ENCODE measurements around the gene DOK1. TPM values are rescaled to one million over a fixed set of nuclear protein-coding genes. Genes with fewer than 3 reads are reported as not detected.

Gene DOK1
- polyA plus RNA-seq, 1 donor (not counting 4 experiments of a cell fraction or from before 2014, with no cell fraction given), result 0.97 TPM

DNA sequence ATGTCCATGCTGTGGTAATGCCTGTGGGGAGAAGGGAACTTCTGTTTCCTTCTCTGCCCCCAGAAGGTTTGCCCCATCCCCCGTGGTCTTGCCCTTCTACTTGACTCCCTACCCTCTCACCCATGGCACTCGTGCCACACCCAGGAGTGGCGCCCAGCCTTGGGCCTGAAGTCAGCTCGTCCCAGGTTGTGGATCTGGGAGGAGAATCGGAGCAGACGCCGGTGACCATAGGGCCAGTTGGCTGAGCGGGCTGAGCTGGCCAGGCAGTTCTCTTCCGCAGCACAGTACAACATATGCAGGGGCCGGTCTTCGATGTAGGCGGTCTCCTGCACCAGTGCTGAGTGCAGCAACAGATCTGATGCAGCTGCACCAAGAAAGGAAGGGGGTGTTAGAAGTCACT lies 20.1 kb upstream of the DOK1 start:
- Histone ChIP-seq H3K27ac (ENCODE audit: control insufficient read depth, insufficient read depth, low read length) (no peak overlapping the region), H3K9me3 (ENCODE audit: control insufficient read depth, low read depth, low read length) (no peaks in the 10 kb centered on the region), H3K36me3 (ENCODE audit: control insufficient read depth in 2 of 2, extremely low read depth in 1 of 2, insufficient read depth in 2 of 2, low read length in 2 of 2) (peaks cover 5 to 13% of the 10 kb centered on the region in 2 experiments), H3K4me2 (ENCODE audit: control insufficient read depth, extremely low read depth, insufficient read depth, low read depth, low read length) (no peak overlapping the region), H2AFZ (ENCODE audit: control insufficient read depth, low read length) (no peak overlapping the region), H3K4me3 (ENCODE audit: control insufficient read depth in 2 of 3, extremely low read depth in 1 of 3, insufficient read depth in 2 of 3, low read depth in 1 of 3, low read length in 3 of 3) (no peak overlapping the region), H3K9me1 (ENCODE audit: control insufficient read depth, extremely low read depth, insufficient read depth, low read length) (peaks cover 4% of the 10 kb centered on the region), H3K9ac (ENCODE audit: control insufficient read depth, extremely low read depth, insufficient read depth, low read length) (no peak overlapping the region), H4K20me1 (ENCODE audit: control insufficient read depth, extremely low read depth, insufficient read depth, low read length) (no peaks in the 10 kb centered on the region), H3K79me2 (ENCODE audit: control insufficient read depth, insufficient read depth, low read length) (peaks cover 9% of the 10 kb centered on the region), H3K27me3 (ENCODE audit: control insufficient read depth, extremely low read depth, insufficient read depth, low read length) (no peaks in the 10 kb centered on the region), H3K4me1 (ENCODE audit: control insufficient read depth, extremely low read depth, insufficient read depth, low read length) (peaks cover 20% of the 10 kb centered on the region)
- TF ChIP-seq, protein P1, sequence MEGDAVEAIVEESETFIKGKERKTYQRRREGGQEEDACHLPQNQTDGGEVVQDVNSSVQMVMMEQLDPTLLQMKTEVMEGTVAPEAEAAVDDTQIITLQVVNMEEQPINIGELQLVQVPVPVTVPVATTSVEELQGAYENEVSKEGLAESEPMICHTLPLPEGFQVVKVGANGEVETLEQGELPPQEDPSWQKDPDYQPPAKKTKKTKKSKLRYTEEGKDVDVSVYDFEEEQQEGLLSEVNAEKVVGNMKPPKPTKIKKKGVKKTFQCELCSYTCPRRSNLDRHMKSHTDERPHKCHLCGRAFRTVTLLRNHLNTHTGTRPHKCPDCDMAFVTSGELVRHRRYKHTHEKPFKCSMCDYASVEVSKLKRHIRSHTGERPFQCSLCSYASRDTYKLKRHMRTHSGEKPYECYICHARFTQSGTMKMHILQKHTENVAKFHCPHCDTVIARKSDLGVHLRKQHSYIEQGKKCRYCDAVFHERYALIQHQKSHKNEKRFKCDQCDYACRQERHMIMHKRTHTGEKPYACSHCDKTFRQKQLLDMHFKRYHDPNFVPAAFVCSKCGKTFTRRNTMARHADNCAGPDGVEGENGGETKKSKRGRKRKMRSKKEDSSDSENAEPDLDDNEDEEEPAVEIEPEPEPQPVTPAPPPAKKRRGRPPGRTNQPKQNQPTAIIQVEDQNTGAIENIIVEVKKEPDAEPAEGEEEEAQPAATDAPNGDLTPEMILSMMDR (optimal IDR thresholded peaks at IDR 0.05 in 1 of 3, IDR thresholded peaks at IDR 0.05 in 1 of 3, conservative IDR thresholded peaks at IDR 0.05 in 1 of 3; ENCODE audit: extremely low read depth in 1 of 3, insufficient read depth in 2 of 3, low read length in 3 of 3), result no peak
- TF ChIP-seq EZH2 (IDR thresholded peaks at IDR 0.05; ENCODE audit: low read length), result no peak
- no peak for FAIRE-seq
- dilution Hi-C loops (cut with MboI; ENCODE audit: extremely low pct_ligation_motif_present, low sequenced_read_pairs), result no loop called here
- DNase-seq (ENCODE audit: low read depth, low spot score), result no peak

DNA sequence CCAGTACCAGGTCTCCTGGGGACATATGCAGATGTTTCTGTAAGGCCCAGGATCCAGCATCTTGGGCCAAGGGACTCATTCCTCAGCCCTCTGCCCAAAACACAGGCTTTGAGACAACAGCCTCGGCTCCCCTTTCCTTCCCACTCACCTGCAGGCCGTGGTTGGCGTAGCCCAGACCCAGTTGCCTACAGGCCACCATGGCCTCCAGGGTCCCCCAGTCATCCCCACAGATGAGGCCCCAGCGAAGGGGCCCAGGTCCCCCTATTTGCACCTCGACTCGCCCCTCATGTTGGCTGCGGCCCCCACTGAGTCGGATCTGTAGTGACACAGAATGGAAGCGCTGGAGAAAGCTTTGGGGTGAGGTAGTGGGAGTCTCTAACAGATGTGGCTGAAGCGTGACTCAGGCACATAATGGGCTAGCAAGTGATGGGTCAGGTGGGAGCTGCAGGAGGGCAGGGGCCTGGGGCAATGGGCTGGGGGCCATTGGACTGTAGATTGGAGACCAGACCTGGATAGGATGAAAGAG lies 19.0 kb upstream of the DOK1 start:
- FAIRE-seq (no peak), DNase-seq (ENCODE audit: low read depth, low spot score) (no peak)
- Histone ChIP-seq H3K27me3 (ENCODE audit: control insufficient read depth, extremely low read depth, insufficient read depth, low read length) (no peaks in the 10 kb centered on the region), H3K9me1 (ENCODE audit: control insufficient read depth, extremely low read depth, insufficient read depth, low read length) (peaks cover 4% of the 10 kb centered on the region), H3K79me2 (ENCODE audit: control insufficient read depth, insufficient read depth, low read length) (peaks cover 4% of the 10 kb centered on the region), H3K4me1 (ENCODE audit: control insufficient read depth, extremely low read depth, insufficient read depth, low read length) (peaks cover 19% of the 10 kb centered on the region), H3K9me3 (ENCODE audit: control insufficient read depth, low read depth, low read length) (no peaks in the 10 kb centered on the region), H3K36me3 (ENCODE audit: control insufficient read depth in 2 of 2, extremely low read depth in 1 of 2, insufficient read depth in 2 of 2, low read length in 2 of 2) (peaks cover 5 to 13% of the 10 kb centered on the region in 2 experiments), H2AFZ (ENCODE audit: control insufficient read depth, low read length) (no peak overlapping the region), H3K4me3 (ENCODE audit: control insufficient read depth in 2 of 3, extremely low read depth in 1 of 3, insufficient read depth in 2 of 3, low read depth in 1 of 3, low read length in 3 of 3) (no peak overlapping the region), H3K27ac (ENCODE audit: control insufficient read depth, insufficient read depth, low read length) (no peak overlapping the region), H3K4me2 (ENCODE audit: control insufficient read depth, extremely low read depth, insufficient read depth, low read depth, low read length) (no peak overlapping the region), H4K20me1 (ENCODE audit: control insufficient read depth, extremely low read depth, insufficient read depth, low read length) (no peaks in the 10 kb centered on the region), H3K9ac (ENCODE audit: control insufficient read depth, extremely low read depth, insufficient read depth, low read length) (no peak overlapping the region)
- dilution Hi-C loops (cut with MboI; ENCODE audit: extremely low pct_ligation_motif_present, low sequenced_read_pairs), result no loop called here
- no peak for TF ChIP-seq EZH2 (IDR thresholded peaks at IDR 0.05; ENCODE audit: low read length)
- TF ChIP-seq, protein P1 (optimal IDR thresholded peaks at IDR 0.05 in 1 of 3, IDR thresholded peaks at IDR 0.05 in 1 of 3, conservative IDR thresholded peaks at IDR 0.05 in 1 of 3; ENCODE audit: extremely low read depth in 1 of 3, insufficient read depth in 2 of 3, low read length in 3 of 3), result no peak
